ENCODE measurements around the gene SERGEF. TPM values are rescaled to one million over a fixed set of nuclear protein-coding genes. Genes with fewer than 3 reads are reported as not detected.

SERGEF gene
- total and polyA plus RNA-seq, 2 of the 13 experiments (the other 11 are each of a cell fraction or from before 2014, with no cell fraction given) = 54.5 to 114 TPM

DNA sequence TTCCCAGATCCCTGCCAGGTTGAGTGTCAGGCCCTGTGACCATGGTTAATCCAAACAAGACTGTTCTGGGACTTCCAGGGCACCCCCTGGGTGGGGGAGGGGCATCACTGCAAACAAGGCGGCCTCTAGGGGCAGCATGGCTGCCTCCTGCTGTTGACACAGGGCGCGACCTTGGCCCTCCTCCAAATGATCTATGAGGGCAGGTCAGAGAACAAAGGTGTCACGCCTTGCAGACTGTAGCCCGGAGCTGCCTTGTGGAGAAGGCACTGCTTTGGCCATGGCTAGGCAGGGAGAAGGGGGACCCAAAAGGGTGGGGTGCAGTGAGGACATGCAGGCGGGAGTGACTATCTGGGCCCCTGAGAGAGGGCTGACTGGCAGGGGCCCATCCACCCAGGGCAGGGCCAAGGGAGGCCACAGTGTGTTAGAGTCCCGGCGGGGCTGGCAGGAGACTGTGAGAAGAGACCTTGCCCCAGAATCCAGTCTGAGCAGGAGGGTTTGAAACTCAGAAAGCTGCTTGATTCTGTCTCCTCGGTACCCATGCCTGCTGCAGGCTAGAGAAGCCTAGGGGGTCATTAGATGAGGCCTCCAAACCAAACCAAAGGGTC lies 242.7 kb downstream of the SERGEF start (continued):
- TF ChIP-seq, protein P1, sequence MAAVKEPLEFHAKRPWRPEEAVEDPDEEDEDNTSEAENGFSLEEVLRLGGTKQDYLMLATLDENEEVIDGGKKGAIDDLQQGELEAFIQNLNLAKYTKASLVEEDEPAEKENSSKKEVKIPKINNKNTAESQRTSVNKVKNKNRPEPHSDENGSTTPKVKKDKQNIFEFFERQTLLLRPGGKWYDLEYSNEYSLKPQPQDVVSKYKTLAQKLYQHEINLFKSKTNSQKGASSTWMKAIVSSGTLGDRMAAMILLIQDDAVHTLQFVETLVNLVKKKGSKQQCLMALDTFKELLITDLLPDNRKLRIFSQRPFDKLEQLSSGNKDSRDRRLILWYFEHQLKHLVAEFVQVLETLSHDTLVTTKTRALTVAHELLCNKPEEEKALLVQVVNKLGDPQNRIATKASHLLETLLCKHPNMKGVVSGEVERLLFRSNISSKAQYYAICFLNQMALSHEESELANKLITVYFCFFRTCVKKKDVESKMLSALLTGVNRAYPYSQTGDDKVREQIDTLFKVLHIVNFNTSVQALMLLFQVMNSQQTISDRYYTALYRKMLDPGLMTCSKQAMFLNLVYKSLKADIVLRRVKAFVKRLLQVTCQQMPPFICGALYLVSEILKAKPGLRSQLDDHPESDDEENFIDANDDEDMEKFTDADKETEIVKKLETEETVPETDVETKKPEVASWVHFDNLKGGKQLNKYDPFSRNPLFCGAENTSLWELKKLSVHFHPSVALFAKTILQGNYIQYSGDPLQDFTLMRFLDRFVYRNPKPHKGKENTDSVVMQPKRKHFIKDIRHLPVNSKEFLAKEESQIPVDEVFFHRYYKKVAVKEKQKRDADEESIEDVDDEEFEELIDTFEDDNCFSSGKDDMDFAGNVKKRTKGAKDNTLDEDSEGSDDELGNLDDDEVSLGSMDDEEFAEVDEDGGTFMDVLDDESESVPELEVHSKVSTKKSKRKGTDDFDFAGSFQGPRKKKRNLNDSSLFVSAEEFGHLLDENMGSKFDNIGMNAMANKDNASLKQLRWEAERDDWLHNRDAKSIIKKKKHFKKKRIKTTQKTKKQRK (IDR thresholded peaks at IDR 0.05; ENCODE audit: low read length) = no peak
- TF ChIP-seq ZNF451 (CRISPR knock-in tag; IDR thresholded peaks at IDR 0.05) (peak; percentile 76; the same call in 1 of the 2 replicates), RELA (CRISPR knock-in tag; IDR thresholded peaks at IDR 0.05) (peak; percentile 83; the same call in 1 of the 2 replicates), CBX5 (CRISPR knock-in tag; IDR thresholded peaks at IDR 0.05; ENCODE audit: borderline replicate concordance) (peak; percentile 90; the same call in 1 of the 2 replicates), ZNF367 (CRISPR knock-in tag; IDR thresholded peaks at IDR 0.05; ENCODE audit: borderline replicate concordance) (no peak), ZFP36 (IDR thresholded peaks at IDR 0.05; ENCODE audit: borderline replicate concordance, low read depth, low read length, partially characterized antibody) (no peak), PCBP1 (IDR thresholded peaks at IDR 0.05; ENCODE audit: borderline replicate concordance, low read depth, low read length) (0 out of 2 replicates have a peak, but pooled peaks have one; percentile 63), SATB2 (CRISPR knock-in tag; IDR thresholded peaks at IDR 0.05) (no peak), MAFK (conservative IDR thresholded peaks at IDR 0.05 in 1 of 2, IDR thresholded peaks at IDR 0.05 in 1 of 2; ENCODE audit: low read length in 2 of 2) (no peak), ZNF761 (CRISPR knock-in tag; conservative IDR thresholded peaks at IDR 0.05) (peak; percentile 94; the same call in 1 of the 2 replicates), CHCHD3 (CRISPR knock-in tag; IDR thresholded peaks at IDR 0.05) (no peak), CREM (IDR thresholded peaks at IDR 0.05) (peak; percentile 72; the same call in 1 of the 2 replicates), CREM (CRISPR knock-in tag; IDR thresholded peaks at IDR 0.05) (no peak), IRF2 (CRISPR knock-in tag; IDR thresholded peaks at IDR 0.05) (peak; percentile 87; the same call in 1 of the 2 replicates), ONECUT2 (CRISPR knock-in tag; IDR thresholded peaks at IDR 0.05) (peak; percentile 49), TOE1 (CRISPR knock-in tag; IDR thresholded peaks at IDR 0.05) (no peak), ZSCAN20 (CRISPR knock-in tag; IDR thresholded peaks at IDR 0.05; ENCODE audit: borderline replicate concordance) (no peak), SMC3 (IDR thresholded peaks at IDR 0.05; ENCODE audit: low read length) (no peak), NFE2L1 (CRISPR knock-in tag; IDR thresholded peaks at IDR 0.05; ENCODE audit: borderline replicate concordance) (no peak), KAT8 (CRISPR knock-in tag; IDR thresholded peaks at IDR 0.05) (peak; percentile 84), HDAC1 (CRISPR knock-in tag; IDR thresholded peaks at IDR 0.05) (peak; percentile 99), AGO1 (IDR thresholded peaks at IDR 0.05; ENCODE audit: low read depth, low read length, poor library complexity, severe bottlenecking) (no peak), FOXK1 (CRISPR knock-in tag; IDR thresholded peaks at IDR 0.05; ENCODE audit: borderline replicate concordance, low read depth) (peak; percentile 95), TCF7L2 (IDR thresholded peaks at IDR 0.05; ENCODE audit: low read depth, low read length) (no peak), SALL1 (CRISPR knock-in tag; IDR thresholded peaks at IDR 0.05) (peak; percentile 99), MAFG (CRISPR knock-in tag; IDR thresholded peaks at IDR 0.05) (0 out of 2 replicates have a peak, but pooled peaks have one; percentile 36)
- TF ChIP-seq, protein P2, sequence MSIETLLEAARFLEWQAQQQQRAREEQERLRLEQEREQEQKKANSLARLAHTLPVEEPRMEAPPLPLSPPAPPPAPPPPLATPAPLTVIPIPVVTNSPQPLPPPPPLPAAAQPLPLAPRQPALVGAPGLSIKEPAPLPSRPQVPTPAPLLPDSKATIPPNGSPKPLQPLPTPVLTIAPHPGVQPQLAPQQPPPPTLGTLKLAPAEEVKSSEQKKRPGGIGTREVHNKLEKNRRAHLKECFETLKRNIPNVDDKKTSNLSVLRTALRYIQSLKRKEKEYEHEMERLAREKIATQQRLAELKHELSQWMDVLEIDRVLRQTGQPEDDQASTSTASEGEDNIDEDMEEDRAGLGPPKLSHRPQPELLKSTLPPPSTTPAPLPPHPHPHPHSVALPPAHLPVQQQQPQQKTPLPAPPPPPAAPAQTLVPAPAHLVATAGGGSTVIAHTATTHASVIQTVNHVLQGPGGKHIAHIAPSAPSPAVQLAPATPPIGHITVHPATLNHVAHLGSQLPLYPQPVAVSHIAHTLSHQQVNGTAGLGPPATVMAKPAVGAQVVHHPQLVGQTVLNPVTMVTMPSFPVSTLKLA (IDR thresholded peaks at IDR 0.05) = no peak
- TF ChIP-seq, protein P3, sequence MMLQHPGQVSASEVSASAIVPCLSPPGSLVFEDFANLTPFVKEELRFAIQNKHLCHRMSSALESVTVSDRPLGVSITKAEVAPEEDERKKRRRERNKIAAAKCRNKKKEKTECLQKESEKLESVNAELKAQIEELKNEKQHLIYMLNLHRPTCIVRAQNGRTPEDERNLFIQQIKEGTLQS (CRISPR knock-in tag; IDR thresholded peaks at IDR 0.05) = no peak
